Tibial nerve (tissue), 4 donors: Measurements from ENCODE around the gene TMEM100. TPM values are rescaled to one million over a fixed set of nuclear protein-coding genes. Genes with fewer than 3 reads are reported as not detected.
A peak's percentile ranks its signal among the peaks of the same experiment; 100 is the strongest.

Source experiments
- DNase-seq, 2 donors: peaks; one replicate each; pipeline ENCODE4 v3.0.0-alpha.2; 2019; ENCODE audit warnings: low spot score in 2 of 2
- H3K27ac ChIP-seq, 4 donors: fragments of 200-600 bp; sonication (generic) in 3 of 4; one replicate each; pipeline ENCODE4 v1.5.1; 2017 to 2019; ENCODE audit warnings: mild to moderate bottlenecking in 1 of 4
- H3K27me3 ChIP-seq, 2 donors: fragments of 200-600 bp; sonication (generic) in 1 of 2; one replicate each; pipeline versions ENCODE4 v1.5.1 to v1.6.0; 2017 to 2019
- H3K36me3 ChIP-seq, 3 donors: fragments of 200-600 bp; sonication (generic); one replicate each; pipeline ENCODE4 v1.5.1; 2018 to 2019
- H3K4me1 ChIP-seq, 4 donors: fragments of 200-600 bp; sonication (generic) in 3 of 4; one replicate each; pipeline ENCODE4 v1.5.1; 2017 to 2019
- H3K4me3 ChIP-seq, 4 donors: fragments of 200-600 bp; sonication (generic) in 3 of 4; one replicate each; pipeline ENCODE4 v1.5.1; 2017 to 2019; ENCODE audit warnings: mild to moderate bottlenecking in 1 of 4, moderate library complexity in 1 of 4
- H3K9me3 ChIP-seq, 4 donors: fragments of 200-600 bp; sonication (generic) in 3 of 4; one replicate each; pipeline ENCODE4 v1.5.1; 2017 to 2019
- CTCF ChIP-seq, 5 experiments: fragments of 200-600 bp in 3 of 5; fragments of 450-650 bp in 2 of 5; sonication (generic) in 3 of 5; IDR thresholded peaks; one replicate each; pipeline ENCODE4 v1.5.1; 2016 to 2019; ENCODE audit warnings: antibody characterized with exemption in 5 of 5, mild to moderate bottlenecking in 3 of 5, moderate library complexity in 2 of 5
- EP300 ChIP-seq, 2 donors: sonication (generic); formaldehyde crosslinking; IDR thresholded peaks; one replicate each; pipeline ENCODE4 v1.6.1; 2017; ENCODE audit warnings: antibody characterized with exemption in 2 of 2, mild to moderate bottlenecking in 1 of 2
- POLR2A ChIP-seq, 2 donors: fragments of 450-650 bp; IDR thresholded peaks; one replicate each; pipeline ENCODE4 v1.6.1; 2017; ENCODE audit warnings: antibody characterized with exemption in 2 of 2, mild to moderate bottlenecking in 2 of 2, moderate library complexity in 2 of 2
- WGBS, 2 donors: methylation state at CpG; one replicate each; pipeline ENCODE4 v1.1.5; 2018; 5-methylcytosine and 5-hydroxymethylcytosine counted together
- total RNA-seq, 4 donors: library from RNA; depleted of rRNA; stranded (reverse); fragments of >200 nt; gene quantifications; one replicate each; pipeline ENCODE4 v1.1.0, GENCODE V29; 2016

The TMEM100 gene
- total RNA-seq, 4 donors from 2014 or later: 24.3 to 33.4 (median 28.9) TPM

DNA sequence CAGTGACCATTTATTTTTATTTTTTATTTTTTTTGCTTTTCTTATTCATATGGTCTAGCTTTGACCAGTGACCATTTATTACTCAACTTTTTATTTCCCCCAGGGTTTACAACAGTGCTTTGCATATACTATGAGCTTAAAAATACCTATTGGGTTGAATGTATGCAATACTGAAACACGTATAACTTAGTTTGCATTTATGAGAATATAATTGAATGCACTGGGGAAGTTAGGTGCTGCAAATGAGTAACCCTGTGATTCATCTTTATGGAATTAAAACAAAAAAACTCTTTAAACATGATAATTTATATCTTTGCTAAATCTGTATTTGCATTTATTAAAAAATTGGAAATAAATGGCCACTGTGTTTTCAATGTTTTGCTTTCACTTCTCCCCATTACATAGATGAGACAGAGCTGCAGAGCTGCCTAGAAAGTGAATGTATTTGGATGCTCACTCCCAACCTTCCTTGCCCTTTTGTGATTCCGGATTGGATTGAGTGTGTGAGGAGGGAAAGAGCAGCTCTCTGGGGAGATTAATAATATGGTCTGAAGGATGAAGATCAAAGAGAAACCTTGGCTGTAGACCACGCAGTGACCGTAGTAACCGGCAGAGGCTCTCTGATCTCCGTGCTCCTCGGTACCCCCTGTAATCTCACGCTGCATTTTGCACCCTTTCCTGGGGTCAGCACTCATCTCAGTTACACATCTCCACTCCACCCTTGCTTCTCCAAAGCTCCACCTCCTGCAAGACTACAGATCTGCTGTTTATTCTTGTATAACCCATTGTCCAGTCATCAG, 14.3 kb downstream of the TMEM100 start:
- no peaks in the 10 kb centered on the region for H3K9me3 ChIP-seq
- no peaks in the 10 kb centered on the region for H3K27me3 ChIP-seq
- H3K4me3 ChIP-seq: no peak overlapping the region
- TF ChIP-seq EP300 (IDR thresholded peaks at IDR 0.05) (no peak), CTCF (IDR thresholded peaks at IDR 0.05) (no peak), POLR2A (IDR thresholded peaks at IDR 0.05) (no peak)
- 39 to 55% methylated on average over 8 of the region's 8 CpGs for WGBS, 2 donors
- DNase-seq: no peak
- H3K4me1 ChIP-seq: peaks cover 0 to 32% (median 4%) of the 10 kb centered on the region in 4 donors
- no peak overlapping the region for H3K27ac ChIP-seq
- H3K36me3 ChIP-seq: no peaks in the 10 kb centered on the region

- no peak for DNase-seq
- H3K36me3 ChIP-seq: no peaks in the 10 kb centered on the region
- H3K4me3 ChIP-seq: no peak overlapping the region
- H3K27me3 ChIP-seq: no peaks in the 10 kb centered on the region
- H3K4me1 ChIP-seq: peaks cover 0 to 32% (median 4%) of the 10 kb centered on the region in 4 donors
- TF ChIP-seq CTCF (IDR thresholded peaks at IDR 0.05): no peak
- TF ChIP-seq POLR2A (IDR thresholded peaks at IDR 0.05): no peak
- peak in 1 of 2 donors; percentile 30 for TF ChIP-seq EP300 (IDR thresholded peaks at IDR 0.05)
- no peaks in the 10 kb centered on the region for H3K9me3 ChIP-seq
- peak overlapping the region in 2 of 4 donors; percentile 11 to 24 for H3K27ac ChIP-seq
- WGBS, 2 donors: 57 to 67% methylated on average over 11 of the region's 11 CpGs
Measured at GRCh38 chr17:55706808-55707773, 15.6 kb downstream of the TMEM100 start.

- Histone ChIP-seq H3K4me3 (no peak overlapping the region), H3K4me1 (peaks cover 0 to 25% (median 2%) of the 10 kb centered on the region in 4 donors), H3K9me3 (no peaks in the 10 kb centered on the region), H3K27me3 (no peaks in the 10 kb centered on the region), H3K27ac (no peak overlapping the region), H3K36me3 (no peaks in the 10 kb centered on the region)
- no peak for DNase-seq
- TF ChIP-seq CTCF (IDR thresholded peaks at IDR 0.05) (no peak), EP300 (IDR thresholded peaks at IDR 0.05) (no peak), POLR2A (IDR thresholded peaks at IDR 0.05) (no peak)
Measured at GRCh38 chr17:55705847-55706246, 16.8 kb downstream of the TMEM100 start.

- peaks cover 0 to 25% (median 0%) of the 10 kb centered on the region in 4 donors for H3K4me1 ChIP-seq
- TF ChIP-seq EP300 (IDR thresholded peaks at IDR 0.05): no peak
- TF ChIP-seq POLR2A (IDR thresholded peaks at IDR 0.05): no peak
- TF ChIP-seq CTCF (IDR thresholded peaks at IDR 0.05): no peak
- no peaks in the 10 kb centered on the region for H3K27me3 ChIP-seq
- no peaks in the 10 kb centered on the region for H3K9me3 ChIP-seq
- WGBS, 2 donors: 91% methylated on average over 1 of the region's 1 CpG
- H3K4me3 ChIP-seq: no peak overlapping the region
- DNase-seq: no peak
- H3K27ac ChIP-seq: no peak overlapping the region
- no peaks in the 10 kb centered on the region for H3K36me3 ChIP-seq
Measured at GRCh38 chr17:55704401-55704800, 18.3 kb downstream of the TMEM100 start.
